ENCODE results near the gene PTPRE.

DNA sequence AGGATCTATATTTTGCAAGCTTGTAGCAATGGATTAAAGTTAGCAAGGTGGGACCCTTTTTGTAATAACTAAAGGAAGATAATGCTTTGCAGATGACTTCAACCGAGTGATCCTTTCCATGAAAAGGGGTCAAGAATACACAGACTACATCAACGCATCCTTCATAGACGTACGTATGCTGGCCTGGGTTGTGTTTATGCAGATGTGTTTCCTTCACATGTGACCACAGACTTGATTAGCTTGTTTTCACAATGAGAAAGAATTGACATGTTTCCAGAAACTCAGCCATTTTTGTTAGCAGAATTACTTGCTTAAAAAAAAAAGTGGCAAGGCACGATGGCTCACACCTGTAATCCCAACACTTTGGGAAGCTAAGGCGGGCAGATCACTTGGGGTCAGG lies 165.1 kb downstream of the PTPRE start:
- TF ChIP-seq, protein P1, sequence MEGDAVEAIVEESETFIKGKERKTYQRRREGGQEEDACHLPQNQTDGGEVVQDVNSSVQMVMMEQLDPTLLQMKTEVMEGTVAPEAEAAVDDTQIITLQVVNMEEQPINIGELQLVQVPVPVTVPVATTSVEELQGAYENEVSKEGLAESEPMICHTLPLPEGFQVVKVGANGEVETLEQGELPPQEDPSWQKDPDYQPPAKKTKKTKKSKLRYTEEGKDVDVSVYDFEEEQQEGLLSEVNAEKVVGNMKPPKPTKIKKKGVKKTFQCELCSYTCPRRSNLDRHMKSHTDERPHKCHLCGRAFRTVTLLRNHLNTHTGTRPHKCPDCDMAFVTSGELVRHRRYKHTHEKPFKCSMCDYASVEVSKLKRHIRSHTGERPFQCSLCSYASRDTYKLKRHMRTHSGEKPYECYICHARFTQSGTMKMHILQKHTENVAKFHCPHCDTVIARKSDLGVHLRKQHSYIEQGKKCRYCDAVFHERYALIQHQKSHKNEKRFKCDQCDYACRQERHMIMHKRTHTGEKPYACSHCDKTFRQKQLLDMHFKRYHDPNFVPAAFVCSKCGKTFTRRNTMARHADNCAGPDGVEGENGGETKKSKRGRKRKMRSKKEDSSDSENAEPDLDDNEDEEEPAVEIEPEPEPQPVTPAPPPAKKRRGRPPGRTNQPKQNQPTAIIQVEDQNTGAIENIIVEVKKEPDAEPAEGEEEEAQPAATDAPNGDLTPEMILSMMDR (conservative IDR thresholded peaks at IDR 0.05), result no peak
- no peak for TF ChIP-seq EZH2 (IDR thresholded peaks at IDR 0.05; ENCODE audit: low read depth)
